Stimulated activated naive CD8-positive, alpha-beta T cell treated with anti-CD3 and anti-CD28 coated beads, Interleukin-15, Interleukin-2, amounts not matched to agents 100 ng/mL and 50 ng/mL, for 24 hours (primary cell): ENCODE results near the gene BNIP1.

Experiments used
- H3K27ac Mint-ChIP-seq: one replicate; pipeline ENCODE4 v1.8.0; 2021; ENCODE audit warnings: mild to moderate bottlenecking, mixed read lengths
- H3K27me3 Mint-ChIP-seq: one replicate; pipeline ENCODE4 v1.8.0; 2021; ENCODE audit warnings: mixed read lengths
- H3K36me3 Mint-ChIP-seq: one replicate; pipeline ENCODE4 v1.8.0; 2021; ENCODE audit warnings: low read depth, mixed read lengths
- H3K4me1 Mint-ChIP-seq: one replicate; pipeline ENCODE4 v1.8.0; 2021; ENCODE audit warnings: low read depth, mixed read lengths
- H3K4me3 Mint-ChIP-seq: one replicate; pipeline ENCODE4 v1.8.0; 2021; ENCODE audit warnings: mild to moderate bottlenecking, mixed read lengths
- H3K9me3 Mint-ChIP-seq: one replicate; pipeline ENCODE4 v1.8.0; 2021; ENCODE audit warnings: mixed read lengths

Gene BNIP1

GRCh38 chr5:173213236-173213933 is 69.1 kb downstream of the BNIP1 start:
- H3K27ac Mint-ChIP-seq = no peak overlapping the region
- H3K4me3 Mint-ChIP-seq = no peak overlapping the region
- peaks cover 28% of the 10 kb centered on the region for H3K27me3 Mint-ChIP-seq
- no peaks in the 10 kb centered on the region for H3K4me1 Mint-ChIP-seq
- peaks cover 6% of the 10 kb centered on the region for H3K9me3 Mint-ChIP-seq
- H3K36me3 Mint-ChIP-seq = no peaks in the 10 kb centered on the region
